HepG2 (cell line): Measurements from ENCODE around the gene BCL2L1. TPM values are rescaled to one million over a fixed set of nuclear protein-coding genes. Genes with fewer than 3 reads are reported as not detected.

Source experiments
- ARNT2 ChIP-seq: sonication (generic); formaldehyde crosslinking; IDR thresholded peaks from 2 replicates; pipeline ENCODE4 v1.8.0; 2022; ENCODE audit warnings: mild to moderate bottlenecking, low read depth, missing genetic modification reagents, moderate library complexity
- ASH2L ChIP-seq: fragments of 300-600, 200-600 bp; sonication (generic); IDR thresholded peaks from 2 replicates; pipeline ENCODE4 v1.7.0; 2017; ENCODE audit warnings: low read depth, mild to moderate bottlenecking, moderate library complexity, mixed read lengths, low read length; ENCODE audit not compliant: insufficient read length
- EP300 ChIP-seq, 3 experiments: sonication (generic) in 1 of 3; formaldehyde crosslinking in 1 of 3; IDR thresholded peaks; 2 replicates each; pipeline versions ENCODE4 v1.5.1 to v1.6.1; 2011 to 2020; ENCODE audit warnings: low read depth in 2 of 3, low read length in 2 of 3, borderline replicate concordance in 1 of 3, improper control_type of control experiment in 1 of 3, mild to moderate bottlenecking in 1 of 3, missing genetic modification reagents in 1 of 3, moderate library complexity in 1 of 3
- HOXA3 ChIP-seq: sonication (generic); formaldehyde crosslinking; IDR thresholded peaks from 2 replicates; pipeline ENCODE4 v1.5.0; 2020; ENCODE audit warnings: missing genetic modification reagents
- MED8 ChIP-seq: sonication (generic); formaldehyde crosslinking; IDR thresholded peaks from 2 replicates; pipeline ENCODE4 v1.8.1; 2023; ENCODE audit warnings: mild to moderate bottlenecking, missing genetic modification reagents; ENCODE audit not compliant: insufficient replicate concordance
- MIXL1 ChIP-seq: IDR thresholded peaks from 2 replicates; pipeline ENCODE4 v1.6.1; 2016
- NAIF1 ChIP-seq: sonication (generic); formaldehyde crosslinking; IDR thresholded peaks from 2 replicates; pipeline ENCODE4 v1.5.0; 2020; ENCODE audit warnings: mild to moderate bottlenecking, missing genetic modification reagents, borderline replicate concordance
- NCOA2 ChIP-seq: sonication (generic); formaldehyde crosslinking; IDR thresholded peaks from 2 replicates; pipeline ENCODE4 v1.8.0; 2022; ENCODE audit warnings: inconsistent platforms
- SRSF9 ChIP-seq: fragments of 200-400 bp; formaldehyde crosslinking; IDR thresholded peaks from 2 replicates; pipeline ENCODE4 v1.6.1; 2018; ENCODE audit warnings: borderline replicate concordance, mild to moderate bottlenecking, low read depth, low read length; ENCODE audit not compliant: insufficient read depth, poor library complexity, severe bottlenecking
- TEAD3 ChIP-seq: optimal IDR thresholded peaks from 2 replicates; pipeline ENCODE3; 2016; ENCODE audit warnings: borderline replicate concordance
- ZNF431 ChIP-seq: sonication (generic); formaldehyde crosslinking; IDR thresholded peaks from 2 replicates; pipeline ENCODE4 v1.9.0; 2022; ENCODE audit warnings: missing genetic modification reagents, low read depth, mild to moderate bottlenecking, borderline replicate concordance
- ZSCAN29 ChIP-seq: sonication (generic); formaldehyde crosslinking; conservative IDR thresholded peaks from 2 replicates; pipeline ENCODE4 v1.4.0; 2020; ENCODE audit warnings: mild to moderate bottlenecking, missing genetic modification reagents
- polyA plus RNA-seq, 8 experiments: library from polyadenylated mRNA; depleted of rRNA in 3 of 8; stranded (reverse) in 7 of 8; unstranded in 1 of 8; fragments of >200 nt; fragmentation: Illumina TruSeq in 4 of 8; extraction: Trizol in 4 of 8; gene quantifications; 2 replicates each; pipeline versions ENCODE4 v1.2.1 to v1.2.3, GENCODE V29; 2011 to 2016; ENCODE audit warnings: low read depth in 4 of 8, missing spikeins in 1 of 8, mixed read lengths in 1 of 8; ENCODE audit not compliant: insufficient read depth in 1 of 8
- total RNA-seq, 5 experiments: library from RNA; depleted of rRNA; stranded (reverse); fragments of >200 nt; fragmentation: Illumina TruSeq; extraction: Trizol; gene quantifications; 2 replicates each; pipeline ENCODE4 v1.2.3, GENCODE V29; 2016; ENCODE audit warnings: low read depth in 1 of 5
- TF ChIP-seq, protein P1 (sequence below): IDR thresholded peaks from 2 replicates; pipeline ENCODE4 v1.6.1; 2016; ENCODE audit warnings: control low read depth
- TF ChIP-seq, protein P2 (sequence below): sonication (generic); formaldehyde crosslinking; IDR thresholded peaks from 2 replicates; pipeline ENCODE4 v1.4.0; 2020; ENCODE audit warnings: missing genetic modification reagents
- TF ChIP-seq, protein P3 (sequence below): IDR thresholded peaks from 2 replicates; pipeline ENCODE4 v1.6.1; 2012; ENCODE audit warnings: low read depth, low read length, improper control_type of control experiment
- TF ChIP-seq, protein P4 (sequence below): sonication (generic); formaldehyde crosslinking; IDR thresholded peaks from 2 replicates; pipeline ENCODE4 v1.8.0; 2022; ENCODE audit warnings: missing genetic modification reagents, mild to moderate bottlenecking, moderate library complexity, borderline replicate concordance
- TF ChIP-seq, protein P5 (sequence below): sonication (generic); formaldehyde crosslinking; IDR thresholded peaks from 2 replicates; pipeline ENCODE4 v1.5.1; 2020; ENCODE audit warnings: missing genetic modification reagents, mild to moderate bottlenecking, borderline replicate concordance

Gene BCL2L1
- total and polyA plus RNA-seq, 2 of the 13 experiments (the other 11 are each of a cell fraction or from before 2014, with no cell fraction given), result 164 to 258 TPM

DNA sequence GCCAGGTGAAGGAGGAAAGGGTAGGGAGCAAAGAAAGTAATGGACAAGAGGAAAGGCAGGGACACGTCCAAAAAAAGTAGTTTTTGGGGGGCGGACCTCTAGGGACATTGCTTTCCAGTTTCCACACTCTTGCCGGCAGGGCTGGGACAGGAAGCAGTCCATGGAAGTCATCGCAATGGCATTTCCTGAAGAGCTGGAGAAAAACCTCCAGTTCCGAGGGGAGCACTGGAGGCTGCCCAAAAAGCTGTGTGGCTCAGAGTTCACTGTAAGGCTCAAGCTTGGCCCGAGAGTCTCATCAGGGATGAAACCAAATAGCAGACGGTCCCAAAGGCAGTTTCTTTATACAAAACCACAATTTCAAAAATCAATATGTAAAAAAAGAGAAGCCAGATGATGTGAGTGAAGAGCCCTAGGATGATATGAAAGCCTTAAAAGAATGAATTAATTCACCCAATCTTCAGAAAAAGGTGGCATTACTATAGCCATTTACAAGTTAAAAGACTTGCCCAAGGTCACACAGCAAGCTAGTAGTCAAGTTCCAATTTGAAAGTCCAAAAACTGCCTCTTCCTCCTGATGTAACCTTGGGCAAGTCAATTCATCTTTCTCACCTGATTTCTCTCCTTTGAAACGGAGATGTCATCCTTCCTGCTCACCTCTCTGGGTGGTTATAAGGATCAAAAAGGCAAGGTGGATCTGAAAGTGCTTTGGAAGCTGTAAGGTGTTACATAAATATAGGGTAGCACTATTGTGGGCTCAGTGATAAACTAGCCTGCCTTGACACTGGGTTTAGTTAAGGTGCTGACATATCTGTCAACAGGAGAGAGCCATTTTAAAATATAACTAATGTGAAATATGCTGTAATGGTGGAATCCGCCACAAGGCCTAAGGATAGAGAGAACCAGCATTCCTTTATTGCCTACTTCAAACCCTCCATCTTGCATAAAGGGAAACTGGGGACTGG, 9.1 kb downstream of the BCL2L1 start (continued):
- TF ChIP-seq ASH2L (peak; percentile 9), NCOA2 (CRISPR knock-in tag) (peak; percentile 63), ZSCAN29 (CRISPR knock-in tag) (peak; percentile 15; the same call in 1 of the 2 replicates), ZNF431 (CRISPR knock-in tag) (0 out of 2 replicates have a peak, but pooled peaks have one; percentile 14), ARNT2 (CRISPR knock-in tag) (peak; percentile 8; the same call in 1 of the 2 replicates), EP300 (IDR thresholded peaks at IDR 0.05; ENCODE audit: low read depth in 2 of 2, low read length in 2 of 2) (peak in 1 of 2 experiments; percentile 36; a peak in 1 of 4 replicates), EP300 (CRISPR knock-in tag; IDR thresholded peaks at IDR 0.05; ENCODE audit: borderline replicate concordance) (peak; percentile 42; the same call in 1 of the 2 replicates), SRSF9 (no peak), NAIF1 (CRISPR knock-in tag) (no peak), HOXA3 (no peak), MED8 (CRISPR knock-in tag) (peak; percentile 8), MIXL1 (CRISPR knock-in tag) (0 out of 2 replicates have a peak, but pooled peaks have one; percentile 9), TEAD3 (CRISPR knock-in tag) (peak; percentile 49)
- TF ChIP-seq, protein P1, sequence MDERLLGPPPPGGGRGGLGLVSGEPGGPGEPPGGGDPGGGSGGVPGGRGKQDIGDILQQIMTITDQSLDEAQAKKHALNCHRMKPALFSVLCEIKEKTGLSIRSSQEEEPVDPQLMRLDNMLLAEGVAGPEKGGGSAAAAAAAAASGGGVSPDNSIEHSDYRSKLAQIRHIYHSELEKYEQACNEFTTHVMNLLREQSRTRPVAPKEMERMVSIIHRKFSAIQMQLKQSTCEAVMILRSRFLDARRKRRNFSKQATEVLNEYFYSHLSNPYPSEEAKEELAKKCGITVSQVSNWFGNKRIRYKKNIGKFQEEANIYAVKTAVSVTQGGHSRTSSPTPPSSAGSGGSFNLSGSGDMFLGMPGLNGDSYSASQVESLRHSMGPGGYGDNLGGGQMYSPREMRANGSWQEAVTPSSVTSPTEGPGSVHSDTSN (CRISPR knock-in tag), result no peak
- TF ChIP-seq, protein P2, sequence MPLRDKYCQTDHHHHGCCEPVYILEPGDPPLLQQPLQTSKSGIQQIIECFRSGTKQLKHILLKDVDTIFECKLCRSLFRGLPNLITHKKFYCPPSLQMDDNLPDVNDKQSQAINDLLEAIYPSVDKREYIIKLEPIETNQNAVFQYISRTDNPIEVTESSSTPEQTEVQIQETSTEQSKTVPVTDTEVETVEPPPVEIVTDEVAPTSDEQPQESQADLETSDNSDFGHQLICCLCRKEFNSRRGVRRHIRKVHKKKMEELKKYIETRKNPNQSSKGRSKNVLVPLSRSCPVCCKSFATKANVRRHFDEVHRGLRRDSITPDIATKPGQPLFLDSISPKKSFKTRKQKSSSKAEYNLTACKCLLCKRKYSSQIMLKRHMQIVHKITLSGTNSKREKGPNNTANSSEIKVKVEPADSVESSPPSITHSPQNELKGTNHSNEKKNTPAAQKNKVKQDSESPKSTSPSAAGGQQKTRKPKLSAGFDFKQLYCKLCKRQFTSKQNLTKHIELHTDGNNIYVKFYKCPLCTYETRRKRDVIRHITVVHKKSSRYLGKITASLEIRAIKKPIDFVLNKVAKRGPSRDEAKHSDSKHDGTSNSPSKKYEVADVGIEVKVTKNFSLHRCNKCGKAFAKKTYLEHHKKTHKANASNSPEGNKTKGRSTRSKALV (CRISPR knock-in tag), result 0 out of 2 replicates have a peak, but pooled peaks have one; percentile 45
- TF ChIP-seq, protein P3, sequence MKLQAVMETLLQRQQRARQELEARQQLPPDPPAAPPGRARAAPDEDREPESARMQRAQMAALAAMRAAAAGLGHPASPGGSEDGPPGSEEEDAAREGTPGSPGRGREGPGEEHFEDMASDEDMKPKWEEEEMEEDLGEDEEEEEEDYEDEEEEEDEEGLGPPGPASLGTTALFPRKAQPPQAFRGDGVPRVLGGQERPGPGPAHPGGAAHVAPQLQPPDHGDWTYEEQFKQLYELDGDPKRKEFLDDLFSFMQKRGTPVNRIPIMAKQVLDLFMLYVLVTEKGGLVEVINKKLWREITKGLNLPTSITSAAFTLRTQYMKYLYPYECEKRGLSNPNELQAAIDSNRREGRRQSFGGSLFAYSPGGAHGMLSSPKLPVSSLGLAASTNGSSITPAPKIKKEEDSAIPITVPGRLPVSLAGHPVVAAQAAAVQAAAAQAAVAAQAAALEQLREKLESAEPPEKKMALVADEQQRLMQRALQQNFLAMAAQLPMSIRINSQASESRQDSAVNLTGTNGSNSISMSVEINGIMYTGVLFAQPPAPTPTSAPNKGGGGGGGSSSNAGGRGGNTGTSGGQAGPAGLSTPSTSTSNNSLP, result no peak
- TF ChIP-seq, protein P4, sequence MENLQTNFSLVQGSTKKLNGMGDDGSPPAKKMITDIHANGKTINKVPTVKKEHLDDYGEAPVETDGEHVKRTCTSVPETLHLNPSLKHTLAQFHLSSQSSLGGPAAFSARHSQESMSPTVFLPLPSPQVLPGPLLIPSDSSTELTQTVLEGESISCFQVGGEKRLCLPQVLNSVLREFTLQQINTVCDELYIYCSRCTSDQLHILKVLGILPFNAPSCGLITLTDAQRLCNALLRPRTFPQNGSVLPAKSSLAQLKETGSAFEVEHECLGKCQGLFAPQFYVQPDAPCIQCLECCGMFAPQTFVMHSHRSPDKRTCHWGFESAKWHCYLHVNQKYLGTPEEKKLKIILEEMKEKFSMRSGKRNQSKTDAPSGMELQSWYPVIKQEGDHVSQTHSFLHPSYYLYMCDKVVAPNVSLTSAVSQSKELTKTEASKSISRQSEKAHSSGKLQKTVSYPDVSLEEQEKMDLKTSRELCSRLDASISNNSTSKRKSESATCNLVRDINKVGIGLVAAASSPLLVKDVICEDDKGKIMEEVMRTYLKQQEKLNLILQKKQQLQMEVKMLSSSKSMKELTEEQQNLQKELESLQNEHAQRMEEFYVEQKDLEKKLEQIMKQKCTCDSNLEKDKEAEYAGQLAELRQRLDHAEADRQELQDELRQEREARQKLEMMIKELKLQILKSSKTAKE (CRISPR knock-in tag), result 0 out of 2 replicates have a peak, but pooled peaks have one; percentile 24
- TF ChIP-seq, protein P5, sequence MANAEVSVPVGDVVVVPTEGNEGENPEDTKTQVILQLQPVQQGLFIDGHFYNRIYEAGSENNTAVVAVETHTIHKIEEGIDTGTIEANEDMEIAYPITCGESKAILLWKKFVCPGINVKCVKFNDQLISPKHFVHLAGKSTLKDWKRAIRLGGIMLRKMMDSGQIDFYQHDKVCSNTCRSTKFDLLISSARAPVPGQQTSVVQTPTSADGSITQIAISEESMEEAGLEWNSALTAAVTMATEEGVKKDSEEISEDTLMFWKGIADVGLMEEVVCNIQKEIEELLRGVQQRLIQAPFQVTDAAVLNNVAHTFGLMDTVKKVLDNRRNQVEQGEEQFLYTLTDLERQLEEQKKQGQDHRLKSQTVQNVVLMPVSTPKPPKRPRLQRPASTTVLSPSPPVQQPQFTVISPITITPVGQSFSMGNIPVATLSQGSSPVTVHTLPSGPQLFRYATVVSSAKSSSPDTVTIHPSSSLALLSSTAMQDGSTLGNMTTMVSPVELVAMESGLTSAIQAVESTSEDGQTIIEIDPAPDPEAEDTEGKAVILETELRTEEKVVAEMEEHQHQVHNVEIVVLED (CRISPR knock-in tag), result no peak
